ENCODE results near the gene MGST3.
"Not testable (repeated sequence)": the region's sequence is repeated elsewhere in the genome, so short reads cannot be mapped to it uniquely, and the experiment has no call there.

MGST3 gene

DNA sequence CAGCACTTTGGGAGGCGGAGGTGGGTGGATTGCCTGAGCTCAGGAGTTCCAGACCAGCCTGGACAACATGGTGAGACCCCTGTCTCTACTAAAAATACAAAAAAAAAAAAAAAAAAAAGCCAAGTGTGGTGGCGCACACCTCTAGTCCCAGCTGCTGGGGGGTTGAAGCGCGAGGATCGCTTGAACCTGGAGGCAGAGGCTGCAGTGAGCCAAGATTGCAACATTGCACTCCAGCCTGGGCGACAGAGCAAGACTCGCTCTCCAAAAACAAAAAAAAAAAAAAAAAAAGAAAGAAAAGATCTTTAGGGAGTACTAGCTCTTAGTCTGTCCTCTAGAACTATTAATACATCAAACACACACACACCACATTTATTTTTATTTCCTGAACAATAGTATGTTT, 70.9 kb downstream of the MGST3 start:
- DNase-seq = not testable (repeated sequence)

DNA sequence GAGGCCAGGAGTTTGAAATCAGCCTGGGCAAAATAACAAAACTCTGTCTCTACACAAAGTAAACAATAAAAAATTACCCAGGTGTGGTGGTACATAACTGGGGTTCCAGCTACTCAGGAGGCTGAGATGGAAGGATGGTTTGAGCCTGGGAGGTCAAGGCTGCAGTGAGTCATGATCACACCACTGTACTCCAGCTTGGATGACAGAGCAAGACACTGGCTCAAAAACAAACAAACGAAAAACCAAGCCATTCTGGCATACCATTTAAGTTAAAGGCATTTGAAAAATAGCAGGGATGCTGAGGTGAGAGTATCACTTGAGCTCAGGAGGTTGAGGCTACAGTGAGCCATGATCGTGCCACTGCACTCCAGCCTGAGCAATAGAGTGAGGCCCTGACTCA, 72.6 kb downstream of the MGST3 start:
- DNase-seq = no peak

All from NCI-H748 treated with DMSO at 0.1 percent for 48 hours (cell line).